HG02885 (cell line): ENCODE measurements around the gene ZBTB5.
"Not testable (repeated sequence)": the region's sequence is repeated elsewhere in the genome, so short reads cannot be mapped to it uniquely, and the experiment has no call there.

Experiments
- ATAC-seq: cut with Tn5 transposase; IDR thresholded peaks from one replicate; pipeline ENCODE4 v1.9.1; 2021; ENCODE audit warnings: mild to moderate bottlenecking; ENCODE audit not compliant: unreplicated experiment, poor library complexity

The ZBTB5 gene, protein sequence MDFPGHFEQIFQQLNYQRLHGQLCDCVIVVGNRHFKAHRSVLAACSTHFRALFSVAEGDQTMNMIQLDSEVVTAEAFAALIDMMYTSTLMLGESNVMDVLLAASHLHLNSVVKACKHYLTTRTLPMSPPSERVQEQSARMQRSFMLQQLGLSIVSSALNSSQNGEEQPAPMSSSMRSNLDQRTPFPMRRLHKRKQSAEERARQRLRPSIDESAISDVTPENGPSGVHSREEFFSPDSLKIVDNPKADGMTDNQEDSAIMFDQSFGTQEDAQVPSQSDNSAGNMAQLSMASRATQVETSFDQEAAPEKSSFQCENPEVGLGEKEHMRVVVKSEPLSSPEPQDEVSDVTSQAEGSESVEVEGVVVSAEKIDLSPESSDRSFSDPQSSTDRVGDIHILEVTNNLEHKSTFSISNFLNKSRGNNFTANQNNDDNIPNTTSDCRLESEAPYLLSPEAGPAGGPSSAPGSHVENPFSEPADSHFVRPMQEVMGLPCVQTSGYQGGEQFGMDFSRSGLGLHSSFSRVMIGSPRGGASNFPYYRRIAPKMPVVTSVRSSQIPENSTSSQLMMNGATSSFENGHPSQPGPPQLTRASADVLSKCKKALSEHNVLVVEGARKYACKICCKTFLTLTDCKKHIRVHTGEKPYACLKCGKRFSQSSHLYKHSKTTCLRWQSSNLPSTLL

DNA sequence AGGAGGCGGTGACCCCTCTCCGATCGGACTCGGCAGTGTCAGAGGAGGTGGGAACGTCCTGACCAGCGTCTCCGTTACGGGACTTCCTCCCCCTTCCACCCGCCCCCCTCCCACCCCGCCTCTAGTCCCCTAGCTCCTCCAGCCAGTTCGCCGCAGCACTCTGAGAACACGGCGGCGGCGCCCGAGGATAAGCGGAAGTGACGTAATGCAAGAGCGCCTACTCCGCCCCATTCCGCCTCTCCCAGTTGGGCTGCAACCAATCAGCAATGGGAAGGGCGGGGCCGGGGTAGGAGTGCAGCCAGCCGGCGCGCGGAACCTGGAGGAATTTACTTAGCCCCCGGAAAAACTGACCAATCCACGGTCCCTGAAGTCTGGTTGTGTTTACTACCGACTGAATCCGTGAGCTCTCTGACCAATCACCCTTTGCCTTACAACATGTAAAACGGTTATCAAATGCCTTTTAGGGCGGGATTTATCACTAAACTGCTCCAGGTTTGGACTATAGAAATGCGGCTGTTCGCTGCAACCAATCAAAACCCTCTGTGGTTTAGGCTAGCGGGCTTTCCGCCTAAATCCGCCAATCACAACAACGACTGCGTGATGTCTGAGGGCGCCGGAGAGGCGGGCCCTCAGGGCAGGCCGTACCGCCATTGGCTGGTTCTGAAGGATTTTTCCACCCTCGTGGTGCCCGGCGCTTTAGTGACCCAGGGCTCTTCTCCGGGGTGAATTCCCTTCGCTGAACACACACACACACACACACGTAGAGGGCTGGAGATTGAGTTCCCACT is at the start of gene ZBTB5:
TSS of gene ZBTB5 (minus strand) at position 202 of the 788 bp plus-strand sequence. CDS start 22,899 bp downstream, outside the sequence.
- peak; percentile 82 for ATAC-seq

GRCh38 chr9:37514999-37515398 is 49.7 kb upstream of the ZBTB5 start:
- ATAC-seq = no peak

- ATAC-seq = not testable (repeated sequence)
These were observed 49.2 kb upstream of the ZBTB5 start for GRCh38 chr9:37514415-37514814.

- ATAC-seq = no peak
These were observed 47.2 kb upstream of the ZBTB5 start for GRCh38 chr9:37512437-37512836.

DNA sequence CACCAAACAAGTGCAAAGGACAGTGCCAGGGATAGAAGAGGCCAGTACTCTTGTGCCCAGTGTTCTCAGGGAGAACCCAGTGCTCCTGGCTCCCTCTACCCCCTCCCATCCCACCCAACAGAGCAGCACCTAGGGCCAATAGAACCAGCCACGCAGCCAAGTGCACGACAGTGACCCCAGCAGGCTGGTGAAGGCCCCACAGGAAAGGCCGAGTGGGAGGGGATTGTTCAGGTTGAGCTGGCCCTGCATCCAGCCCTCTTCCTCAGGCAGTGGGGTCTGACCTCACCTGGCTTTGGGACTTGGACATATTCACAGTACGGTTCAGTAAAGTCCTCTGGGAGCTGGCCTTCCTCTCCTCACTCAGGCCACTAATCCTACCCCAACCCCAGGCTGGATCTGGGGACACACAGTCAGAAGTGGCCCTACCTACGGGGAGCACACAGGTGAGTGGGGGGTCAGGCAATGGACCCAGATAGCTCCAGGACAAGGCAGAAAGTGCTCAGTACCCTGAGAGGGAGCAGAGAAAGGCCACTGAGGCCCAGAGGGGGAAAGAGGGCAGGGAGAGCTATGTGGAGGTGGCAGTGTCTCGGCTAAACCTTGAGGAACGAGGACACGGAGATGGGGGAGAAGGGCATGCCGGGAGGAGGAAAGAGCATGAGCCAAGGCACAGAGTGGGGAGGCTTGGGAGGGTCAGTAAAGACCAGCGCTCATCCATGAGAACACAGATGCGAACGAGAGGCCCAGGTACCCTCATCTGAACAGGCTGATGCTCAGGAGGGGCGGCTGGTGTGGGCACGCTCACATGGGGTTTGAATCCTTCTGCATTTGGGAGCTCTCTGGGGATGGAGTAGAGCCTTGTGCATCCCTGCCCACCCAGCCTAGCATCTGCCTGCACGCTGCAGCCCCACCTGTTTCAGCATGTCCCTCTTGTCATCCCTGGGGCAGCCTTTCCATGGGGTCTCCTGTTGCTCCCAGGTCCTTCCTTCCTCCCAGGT is 46.1 kb upstream of the ZBTB5 start:
- no peak for ATAC-seq

DNA sequence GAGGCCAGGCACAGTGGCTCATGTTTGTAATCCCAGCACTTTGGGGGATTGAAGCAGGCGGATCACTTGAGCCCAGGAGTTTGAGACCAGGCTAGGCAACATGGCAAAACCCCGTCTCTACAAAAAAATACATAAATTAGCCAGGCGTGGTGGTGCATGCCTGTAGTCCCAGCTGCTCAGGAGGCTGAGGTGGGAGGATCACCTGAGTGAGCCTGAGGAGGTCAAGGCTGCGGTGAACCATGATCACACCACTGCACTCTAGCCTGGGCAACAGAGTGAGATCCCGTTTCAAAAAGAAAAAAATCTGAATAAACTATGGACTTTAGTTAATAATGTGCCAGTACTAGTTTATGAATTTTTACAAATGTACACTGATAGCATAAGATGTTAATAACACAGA is 44.8 kb upstream of the ZBTB5 start:
- ATAC-seq = not testable (repeated sequence)

GRCh38 chr9:37509536-37509935 is 44.3 kb upstream of the ZBTB5 start:
- ATAC-seq = no peak

DNA sequence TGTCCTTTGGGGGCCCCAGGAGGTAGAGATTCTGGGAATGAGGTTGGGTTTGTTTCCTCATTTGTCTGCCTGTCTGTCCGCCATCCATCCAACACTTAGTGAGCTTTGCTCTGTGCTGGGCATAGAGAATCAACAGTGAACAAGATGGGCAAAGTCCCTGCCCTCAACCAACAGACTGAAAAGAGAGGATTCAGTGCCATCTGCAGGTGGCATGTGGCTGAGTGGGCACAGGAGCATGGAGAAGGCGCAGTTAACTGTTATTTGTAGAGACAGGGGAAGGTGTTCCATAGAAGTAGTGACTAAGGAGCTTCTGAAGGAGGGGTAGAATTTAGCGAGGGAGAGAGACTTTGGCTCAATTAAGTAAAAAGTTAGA is 43.6 kb upstream of the ZBTB5 start:
- ATAC-seq = no peak

- no peak for ATAC-seq
These were observed 43.0 kb upstream of the ZBTB5 start for GRCh38 chr9:37508135-37508833.

- no peak for ATAC-seq
These were observed 42.4 kb upstream of the ZBTB5 start for GRCh38 chr9:37507566-37508134.

DNA sequence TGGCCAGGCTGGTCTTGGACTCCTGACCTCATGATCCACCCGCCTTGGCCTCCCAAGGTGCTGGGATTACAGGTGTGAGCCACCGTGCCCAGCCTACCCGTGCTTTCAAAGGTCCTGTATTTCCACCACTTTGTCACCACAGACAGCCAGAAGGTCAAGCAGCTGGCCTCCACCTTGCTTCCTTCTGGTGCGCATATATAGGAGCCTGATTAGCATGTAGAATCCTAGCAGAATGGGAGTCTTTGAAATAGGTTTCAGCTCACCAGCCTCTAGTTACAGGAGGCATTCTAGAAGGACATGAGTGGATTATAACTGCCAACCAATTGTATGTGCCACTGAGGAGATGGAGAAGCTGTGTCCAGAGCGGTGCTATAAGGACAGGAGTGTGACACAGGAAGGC is 39.4 kb upstream of the ZBTB5 start:
- no peak for ATAC-seq

DNA sequence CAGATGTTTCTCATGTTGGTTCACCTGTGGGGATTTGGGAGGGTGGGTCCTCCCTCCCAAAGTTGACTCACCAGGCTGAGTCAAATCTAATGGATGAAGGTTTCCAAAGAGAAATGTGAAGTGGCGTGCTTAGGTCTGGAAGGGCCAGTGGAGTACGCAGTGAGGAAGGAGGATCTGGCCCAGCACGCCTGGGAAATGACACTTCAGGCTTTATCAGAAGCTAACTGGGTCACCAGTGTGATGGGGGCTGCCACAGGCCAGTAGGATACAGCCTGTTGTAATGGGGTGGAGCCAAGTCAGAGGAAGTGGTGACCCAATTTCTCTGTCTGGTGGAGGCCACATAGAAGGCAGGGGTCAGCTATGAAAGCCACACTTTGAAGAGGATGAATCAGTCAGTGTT is 38.5 kb upstream of the ZBTB5 start:
- no peak for ATAC-seq

DNA sequence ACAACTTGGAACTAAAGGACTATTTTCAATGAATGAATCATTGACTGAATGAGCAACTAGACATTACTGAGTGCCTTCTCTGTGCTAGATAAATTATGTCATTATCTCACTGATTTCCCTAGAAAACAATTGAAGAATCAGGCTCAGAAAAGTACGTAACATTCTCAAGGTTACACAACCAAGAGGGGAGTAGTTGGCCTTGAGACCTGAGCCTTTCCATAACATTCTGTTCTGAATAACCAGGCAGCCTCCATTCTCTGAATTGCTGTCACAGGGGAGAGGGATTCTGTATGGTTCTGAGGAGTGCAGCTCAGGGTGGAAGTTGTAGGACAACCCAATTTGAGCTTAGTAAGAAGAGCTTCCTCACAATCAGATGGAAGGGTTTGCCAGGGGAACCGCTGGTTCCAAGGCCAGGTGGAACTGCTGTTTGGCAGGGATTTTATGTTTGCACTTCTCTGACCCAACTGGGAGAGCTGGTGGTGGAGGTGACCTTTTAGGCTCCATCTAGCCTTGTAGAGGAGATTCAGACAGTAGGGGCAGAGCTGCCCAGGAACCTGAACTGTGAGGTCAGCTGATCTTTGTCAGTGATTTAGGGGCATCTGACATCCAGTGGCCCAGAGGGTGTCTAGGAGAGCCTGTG is 36.8 kb upstream of the ZBTB5 start:
- no peak for ATAC-seq

- ATAC-seq = no peak
These were observed 34.0 kb upstream of the ZBTB5 start for GRCh38 chr9:37499297-37499696.

GRCh38 chr9:37498457-37498856 is 33.2 kb upstream of the ZBTB5 start:
- no peak for ATAC-seq

DNA sequence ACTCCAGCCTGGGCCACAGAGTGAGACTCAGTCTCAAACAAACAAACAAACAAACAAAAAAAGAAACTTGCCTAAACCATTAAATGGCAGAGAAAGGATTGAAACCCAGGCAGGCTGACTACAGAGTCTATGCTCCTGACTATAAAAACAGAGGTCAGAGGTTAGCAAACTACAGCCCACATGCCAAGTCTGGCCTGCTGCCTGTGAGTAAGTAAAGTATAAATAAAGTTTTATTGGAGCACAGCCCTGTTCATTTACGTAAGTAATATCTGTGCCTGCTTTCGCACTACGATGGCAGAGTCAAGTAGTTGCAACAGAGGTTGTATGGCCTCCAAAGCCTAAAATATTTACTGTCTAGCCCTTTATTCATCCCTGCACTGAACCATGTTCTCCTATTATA is 32.1 kb upstream of the ZBTB5 start:
- ATAC-seq = no peak

- no peak for ATAC-seq
These were observed 30.8 kb upstream of the ZBTB5 start for GRCh38 chr9:37496020-37496419.

DNA sequence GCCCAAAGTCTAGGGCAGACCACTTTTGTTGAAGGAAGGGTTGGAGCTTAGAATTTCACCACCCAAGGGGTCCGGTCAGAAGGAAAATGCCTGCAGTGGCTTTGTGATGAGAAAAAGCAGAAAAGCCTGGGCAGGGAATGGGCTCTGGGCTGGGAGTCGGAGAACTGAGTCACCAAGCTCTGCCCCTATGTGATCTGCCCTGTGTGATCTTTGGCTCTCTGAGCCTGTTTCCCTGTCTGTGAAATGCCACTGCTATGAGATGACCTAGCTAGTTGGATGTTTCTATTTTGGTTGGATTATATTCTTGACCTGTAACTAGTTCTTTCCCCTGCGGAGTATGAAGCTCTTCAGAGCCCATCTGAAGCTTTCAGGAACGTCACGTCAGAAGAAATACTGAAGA is 30.3 kb upstream of the ZBTB5 start:
- ATAC-seq = no peak
